ENCODE results near the gene SNX24.
"Not testable (repeated sequence)": the region's sequence is repeated elsewhere in the genome, so short reads cannot be mapped to it uniquely, and the experiment has no call there.

Gene SNX24

GRCh38 chr5:122845229-122846050, at the start of gene SNX24:
SNX24 (plus strand) TSS chr5:122845613; CDS start chr5:122845634, 21 bp downstream.
- no peak for DNase-seq

GRCh38 chr5:122805481-122805880, 39.9 kb upstream of the SNX24 start:
- no peak for DNase-seq

DNA sequence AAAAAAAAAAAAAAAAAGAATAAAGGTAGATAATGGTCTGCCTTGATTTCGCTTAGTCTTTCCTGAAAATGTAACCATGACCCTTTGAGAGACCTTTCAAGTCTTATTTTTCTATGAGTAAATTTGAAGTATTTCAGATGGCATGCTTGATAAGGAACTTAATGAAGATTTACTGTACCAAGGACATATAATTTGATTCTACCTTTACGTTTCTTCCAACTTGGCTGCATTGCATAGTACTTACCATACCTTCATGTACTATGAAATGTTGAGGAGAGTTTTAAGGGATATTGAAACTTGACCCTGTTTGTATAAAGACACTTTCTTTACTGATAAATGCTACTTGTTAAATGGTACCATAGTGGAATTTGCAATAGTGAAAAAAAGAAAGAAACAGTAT, 35.0 kb upstream of the SNX24 start:
- no peak for DNase-seq

DNA sequence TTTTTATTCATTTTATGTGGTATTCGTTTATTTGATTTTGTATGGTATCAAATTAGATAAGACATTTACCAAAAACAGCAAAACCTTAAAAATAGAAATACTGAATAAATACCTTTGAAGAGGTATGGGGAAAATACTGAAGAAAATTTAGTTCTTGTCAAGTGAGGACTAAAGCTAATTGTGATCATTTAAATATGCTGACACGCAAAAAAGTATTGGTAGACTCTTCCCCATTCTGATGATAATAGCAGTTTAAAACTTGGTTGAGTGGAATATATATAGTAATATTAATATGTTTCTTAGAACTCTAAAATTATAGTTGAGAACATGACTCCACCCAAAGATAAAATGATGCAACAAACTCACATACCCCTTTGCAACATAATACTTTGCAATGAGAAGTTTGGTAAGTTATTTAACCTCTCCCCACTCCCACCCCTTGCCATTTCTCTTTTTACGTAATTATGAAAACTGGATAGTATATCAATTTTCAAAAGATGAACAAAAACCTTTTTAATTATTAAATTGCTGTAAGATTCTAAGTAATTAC, 30.1 kb upstream of the SNX24 start:
- no peak for DNase-seq

DNA sequence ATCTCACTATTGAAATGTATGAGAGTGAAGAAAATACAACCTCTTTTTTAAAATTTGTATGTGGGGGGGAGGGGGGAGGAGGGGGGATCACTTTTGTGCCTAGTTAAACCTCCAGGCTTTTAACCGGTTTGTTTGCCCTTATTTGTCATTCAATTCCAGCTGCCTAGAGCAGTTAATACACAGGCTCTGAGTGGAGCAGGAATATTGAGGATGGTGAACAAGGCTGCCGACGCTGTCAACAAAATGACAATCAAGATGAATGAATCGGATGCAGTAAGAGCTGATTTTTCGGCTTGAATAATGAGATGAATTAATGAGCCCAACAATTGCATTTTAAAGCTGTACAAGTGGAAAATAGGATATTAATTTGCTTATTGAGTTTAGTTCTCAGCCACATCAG, 28.7 kb upstream of the SNX24 start:
- DNase-seq, result no peak

DNA sequence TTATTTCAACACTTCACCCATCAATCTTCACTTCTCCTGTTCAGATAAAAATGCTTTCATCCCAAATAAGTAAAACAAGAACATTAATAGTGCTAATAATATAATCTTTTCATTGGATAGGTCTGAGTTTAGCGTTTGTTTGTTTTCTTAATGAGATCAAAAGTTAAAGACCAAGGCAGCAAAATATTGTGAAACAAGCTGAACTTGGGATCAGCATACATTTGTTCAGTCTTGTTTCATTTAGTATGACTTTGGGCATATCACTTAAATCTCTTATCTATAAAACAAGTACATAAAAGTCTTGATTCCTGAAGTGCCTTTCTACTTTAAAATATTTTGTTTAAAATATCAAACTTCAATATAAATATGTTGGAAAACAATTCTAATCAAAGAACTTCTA, 13.4 kb upstream of the SNX24 start:
- no peak for DNase-seq

GRCh38 chr5:122835681-122836080, 9.7 kb upstream of the SNX24 start:
- DNase-seq, result no peak

GRCh38 chr5:122836947-122837346, 8.5 kb upstream of the SNX24 start:
- no peak for DNase-seq

DNA sequence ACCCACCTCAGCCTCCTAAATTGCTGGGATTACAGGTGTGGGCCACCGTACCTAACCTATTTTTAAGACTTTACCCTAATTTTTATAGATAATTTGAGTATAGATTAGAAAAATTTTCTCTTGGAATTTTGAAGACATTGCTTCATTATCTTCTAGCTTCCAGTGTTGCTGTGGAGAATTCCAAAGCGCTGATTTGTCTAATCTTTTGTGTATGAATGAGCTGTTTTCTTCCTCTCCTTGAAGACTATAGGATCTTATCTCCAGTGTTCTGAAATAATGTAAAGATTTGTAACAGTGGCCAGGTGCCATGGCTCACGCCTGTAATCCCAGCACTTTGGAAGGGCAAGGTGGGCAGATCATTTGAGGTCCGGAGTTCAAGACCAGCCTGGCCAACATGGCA, 5.7 kb upstream of the SNX24 start:
- no peak for DNase-seq

- DNase-seq, result no peak
Observed at GRCh38 chr5:122842016-122842580, 3.3 kb upstream of the SNX24 start.

GRCh38 chr5:122844136-122844909, 1.1 kb upstream of the SNX24 start:
- DNase-seq, result no peak

- DNase-seq, result no peak
Observed at GRCh38 chr5:122844910-122845228, 544 bp upstream of the SNX24 start.

DNA sequence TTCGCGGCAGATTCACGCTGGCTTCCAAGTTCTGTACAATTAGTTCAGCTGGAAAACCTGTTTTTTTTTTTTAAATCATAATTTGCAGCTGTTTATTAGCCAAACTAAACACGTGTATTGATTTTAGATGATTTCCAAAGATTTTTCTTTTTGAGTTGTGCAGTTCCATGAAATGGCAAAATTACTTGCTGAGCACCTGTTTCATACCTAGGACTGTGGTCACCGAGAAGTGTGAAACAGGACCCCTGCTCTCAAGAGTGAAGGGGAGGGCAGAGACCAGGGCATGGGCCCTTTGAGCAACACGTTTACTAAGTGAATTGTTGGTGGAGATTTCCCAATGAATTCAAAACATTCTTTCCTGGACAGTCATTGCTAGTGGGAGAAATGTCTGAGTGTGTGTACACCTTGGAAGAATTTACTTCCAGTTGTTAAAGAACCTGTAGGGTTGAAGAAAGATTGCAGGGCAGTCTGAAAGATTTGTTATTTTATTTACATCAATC, 688 bp downstream of the SNX24 start:
- no peak for DNase-seq

- no peak for DNase-seq
Observed at GRCh38 chr5:122847687-122848081, 2.3 kb downstream of the SNX24 start.

DNA sequence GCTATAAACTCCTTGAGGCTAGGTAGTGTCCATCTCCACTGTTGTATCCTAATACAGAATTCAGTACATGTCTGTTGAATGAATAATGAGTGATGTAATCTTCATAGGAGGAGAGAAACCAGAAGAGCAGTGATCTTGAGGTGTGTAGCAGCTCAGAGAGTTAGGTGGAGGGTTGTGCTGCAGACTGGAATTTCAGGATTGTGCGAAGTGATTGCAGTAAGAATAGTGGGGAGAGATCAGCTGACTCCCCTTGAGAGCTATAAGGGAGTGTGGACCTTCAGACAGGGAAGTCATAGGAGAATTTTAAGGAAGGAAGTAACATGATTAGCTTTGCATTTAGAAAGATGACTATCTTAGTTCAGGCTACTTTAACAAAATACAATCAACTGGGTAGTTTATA, 4.4 kb downstream of the SNX24 start:
- DNase-seq, result no peak

- not testable (repeated sequence) for DNase-seq
Observed at GRCh38 chr5:122857538-122857937, 12.1 kb downstream of the SNX24 start.

GRCh38 chr5:122858451-122858850, 13.0 kb downstream of the SNX24 start:
- DNase-seq, result no peak

DNA sequence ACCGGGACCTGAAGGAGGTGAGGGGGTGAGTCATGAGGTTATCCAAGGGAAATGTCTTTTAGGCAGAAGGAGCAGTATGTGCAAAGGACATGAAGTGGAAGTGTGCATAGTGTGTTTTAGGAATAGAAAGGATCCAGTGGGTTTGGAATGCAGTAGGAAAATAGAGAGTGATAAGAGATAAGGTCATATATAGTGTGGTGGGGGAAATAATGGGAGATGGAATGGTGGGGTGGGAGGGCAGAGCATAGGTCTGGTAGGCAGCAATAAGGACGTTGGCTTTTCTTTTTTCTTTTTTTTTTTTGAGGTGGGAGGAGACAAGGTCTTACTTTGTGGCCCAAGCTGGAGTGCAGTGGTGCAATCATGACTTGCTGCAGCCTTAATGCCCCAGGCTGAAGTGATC, 17.8 kb downstream of the SNX24 start:
- DNase-seq, result no peak

- no peak for DNase-seq
Observed at GRCh38 chr5:122863721-122864120, 18.3 kb downstream of the SNX24 start.

DNA sequence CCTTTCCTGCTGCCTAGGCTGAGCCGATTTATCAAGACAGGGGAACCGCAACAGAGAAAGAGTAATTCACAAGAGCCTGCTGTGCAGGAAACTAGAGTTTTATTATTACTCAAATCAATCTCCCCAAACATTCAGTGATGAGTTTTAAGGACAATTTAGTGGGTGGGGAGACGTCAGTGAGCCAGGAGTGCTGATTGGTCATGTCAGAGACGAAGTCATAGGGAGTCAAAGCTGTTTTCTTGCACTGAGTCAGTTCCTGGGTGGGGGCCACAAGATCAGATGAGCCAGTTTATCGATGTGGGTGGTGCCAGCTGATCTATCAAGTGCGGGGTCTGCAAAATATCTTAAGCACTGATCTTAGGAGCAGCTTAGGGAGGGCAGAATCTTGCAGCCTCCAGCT, 19.0 kb downstream of the SNX24 start:
- no peak for DNase-seq

GRCh38 chr5:122864842-122865241, 19.4 kb downstream of the SNX24 start:
- DNase-seq, result no peak

DNA sequence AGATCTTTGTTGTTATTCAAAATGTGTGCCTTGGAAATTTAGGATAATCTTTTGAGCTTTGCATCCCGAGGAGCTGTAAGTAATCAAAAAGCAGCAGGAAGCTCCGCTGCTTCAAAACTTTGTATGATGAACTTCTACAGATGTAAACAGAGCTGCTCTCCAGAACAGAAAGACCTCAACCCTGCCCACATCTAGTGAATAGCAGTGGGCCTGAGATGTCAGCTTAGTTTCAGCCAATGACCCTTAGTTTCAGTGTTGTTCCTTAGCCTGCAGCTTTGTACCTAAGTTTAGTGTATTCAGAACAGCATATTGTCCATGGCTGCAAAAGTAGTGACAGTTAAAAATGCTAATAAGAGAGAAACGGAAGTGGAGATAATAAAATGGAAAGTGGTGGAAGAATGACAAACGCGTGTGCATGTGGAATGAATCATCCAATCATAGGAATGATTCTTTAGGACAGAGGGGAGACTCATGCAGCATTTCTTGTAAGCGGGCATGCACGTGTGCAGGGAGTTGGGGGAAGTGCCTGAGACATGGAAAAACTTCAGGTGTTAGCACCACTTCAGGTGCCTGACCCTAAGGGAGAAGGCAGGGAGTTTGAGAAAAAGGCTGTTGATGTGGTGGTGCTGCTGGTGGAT, 24.9 kb downstream of the SNX24 start:
- no peak for DNase-seq

DNA sequence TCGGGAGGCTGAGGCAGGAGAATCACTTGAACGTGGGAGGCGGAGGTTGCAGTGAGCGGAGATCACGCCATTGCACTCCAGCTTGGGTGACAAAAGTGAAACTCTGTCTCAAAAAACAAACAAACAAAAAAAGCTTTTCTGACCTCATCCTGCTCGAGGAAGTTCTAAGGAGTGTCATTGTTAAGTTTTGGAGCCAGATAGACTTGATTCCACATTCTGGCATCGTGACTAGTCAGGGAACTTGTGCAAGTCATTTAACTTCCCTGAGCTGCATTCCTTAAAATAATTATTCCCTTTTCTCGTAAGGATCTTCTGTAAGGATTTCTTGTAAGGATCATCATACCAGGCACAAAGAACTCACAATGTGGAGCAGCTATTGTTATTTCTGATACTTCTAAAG, 26.2 kb downstream of the SNX24 start:
- no peak for DNase-seq

Measured in NCI-H187 treated with DMSO at 0.1 percent for 48 hours (cell line).